Measurements from ENCODE around the gene USP34.
"Not testable (repeated sequence)": the region's sequence is repeated elsewhere in the genome, so short reads cannot be mapped to it uniquely, and the experiment has no call there.

The USP34 gene, protein sequence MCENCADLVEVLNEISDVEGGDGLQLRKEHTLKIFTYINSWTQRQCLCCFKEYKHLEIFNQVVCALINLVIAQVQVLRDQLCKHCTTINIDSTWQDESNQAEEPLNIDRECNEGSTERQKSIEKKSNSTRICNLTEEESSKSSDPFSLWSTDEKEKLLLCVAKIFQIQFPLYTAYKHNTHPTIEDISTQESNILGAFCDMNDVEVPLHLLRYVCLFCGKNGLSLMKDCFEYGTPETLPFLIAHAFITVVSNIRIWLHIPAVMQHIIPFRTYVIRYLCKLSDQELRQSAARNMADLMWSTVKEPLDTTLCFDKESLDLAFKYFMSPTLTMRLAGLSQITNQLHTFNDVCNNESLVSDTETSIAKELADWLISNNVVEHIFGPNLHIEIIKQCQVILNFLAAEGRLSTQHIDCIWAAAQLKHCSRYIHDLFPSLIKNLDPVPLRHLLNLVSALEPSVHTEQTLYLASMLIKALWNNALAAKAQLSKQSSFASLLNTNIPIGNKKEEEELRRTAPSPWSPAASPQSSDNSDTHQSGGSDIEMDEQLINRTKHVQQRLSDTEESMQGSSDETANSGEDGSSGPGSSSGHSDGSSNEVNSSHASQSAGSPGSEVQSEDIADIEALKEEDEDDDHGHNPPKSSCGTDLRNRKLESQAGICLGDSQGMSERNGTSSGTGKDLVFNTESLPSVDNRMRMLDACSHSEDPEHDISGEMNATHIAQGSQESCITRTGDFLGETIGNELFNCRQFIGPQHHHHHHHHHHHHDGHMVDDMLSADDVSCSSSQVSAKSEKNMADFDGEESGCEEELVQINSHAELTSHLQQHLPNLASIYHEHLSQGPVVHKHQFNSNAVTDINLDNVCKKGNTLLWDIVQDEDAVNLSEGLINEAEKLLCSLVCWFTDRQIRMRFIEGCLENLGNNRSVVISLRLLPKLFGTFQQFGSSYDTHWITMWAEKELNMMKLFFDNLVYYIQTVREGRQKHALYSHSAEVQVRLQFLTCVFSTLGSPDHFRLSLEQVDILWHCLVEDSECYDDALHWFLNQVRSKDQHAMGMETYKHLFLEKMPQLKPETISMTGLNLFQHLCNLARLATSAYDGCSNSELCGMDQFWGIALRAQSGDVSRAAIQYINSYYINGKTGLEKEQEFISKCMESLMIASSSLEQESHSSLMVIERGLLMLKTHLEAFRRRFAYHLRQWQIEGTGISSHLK (N-terminal part only)
- total RNA-seq = 288 to 456 (median 368) reads per million in 4 experiments

DNA sequence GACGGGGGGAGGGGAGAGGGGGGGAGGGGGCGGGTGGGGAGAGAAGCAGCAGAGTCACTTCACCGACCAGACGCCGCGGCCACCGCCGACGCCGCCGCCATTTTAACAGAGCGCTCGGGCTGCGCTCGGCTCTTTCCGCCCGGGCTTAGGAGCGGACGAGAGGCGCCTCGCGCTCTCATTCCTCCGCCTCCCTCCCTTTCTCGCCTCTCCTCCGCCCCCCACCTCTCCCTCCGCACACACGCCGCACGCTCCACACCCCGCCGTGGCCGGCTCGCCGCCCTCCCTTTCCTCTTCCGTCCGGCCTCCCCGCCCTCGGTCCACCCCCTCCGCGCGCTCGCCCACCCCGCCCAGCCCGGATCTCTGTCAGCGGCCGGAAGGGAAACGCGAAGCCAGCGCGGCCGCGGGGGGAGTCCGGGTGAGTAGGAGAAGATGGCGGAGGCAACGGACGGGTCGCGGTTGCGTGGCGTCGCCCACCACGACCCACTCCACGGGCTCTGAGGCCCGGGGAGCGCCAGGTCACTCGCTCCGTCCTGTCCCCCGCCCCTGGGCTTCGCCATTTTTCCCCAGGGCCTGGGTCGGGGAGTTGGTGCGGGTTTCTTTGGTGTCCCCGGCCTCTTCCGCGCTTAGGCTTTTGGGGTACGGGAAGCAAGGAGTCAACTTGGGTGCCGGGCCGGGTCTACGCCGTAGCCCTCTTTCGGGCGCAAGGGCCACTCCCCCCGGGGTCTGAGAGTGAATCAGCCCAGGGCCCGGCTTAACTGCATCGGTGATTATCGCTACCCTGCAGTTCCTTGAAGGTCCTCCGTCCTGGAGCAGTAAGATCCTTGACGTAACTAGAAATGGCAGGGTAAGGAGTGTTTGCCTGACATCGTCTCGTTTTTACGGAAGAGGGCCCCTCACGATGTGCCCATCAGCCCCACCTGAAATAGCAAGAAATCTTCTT is at the start of gene USP34:
Gene USP34 (minus strand): TSS at position 123 of the 940 bp plus-strand sequence. CDS start 395 bp downstream, outside the sequence.
- DNase-seq = peak; percentile 83

DNA sequence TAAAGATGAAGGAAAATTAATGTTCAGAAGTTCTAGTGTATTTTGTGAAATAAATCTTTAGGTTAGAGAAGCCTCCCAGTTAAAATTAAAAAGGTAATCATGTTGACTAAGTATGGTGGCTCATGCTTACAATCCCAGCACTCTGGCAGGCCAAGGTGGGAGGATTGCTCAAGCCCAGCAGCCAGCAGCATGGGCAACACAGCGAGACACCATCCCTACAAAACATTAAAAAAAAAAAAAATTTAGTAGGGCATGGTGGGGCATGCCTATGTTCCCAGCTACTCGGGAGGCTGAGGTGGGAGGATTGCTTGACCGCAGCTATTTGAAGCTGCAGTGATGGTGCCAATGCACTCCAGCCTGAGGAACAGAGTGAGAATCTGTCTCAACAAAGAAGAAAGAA is 49.4 kb upstream of the USP34 start:
- no peak for DNase-seq

DNA sequence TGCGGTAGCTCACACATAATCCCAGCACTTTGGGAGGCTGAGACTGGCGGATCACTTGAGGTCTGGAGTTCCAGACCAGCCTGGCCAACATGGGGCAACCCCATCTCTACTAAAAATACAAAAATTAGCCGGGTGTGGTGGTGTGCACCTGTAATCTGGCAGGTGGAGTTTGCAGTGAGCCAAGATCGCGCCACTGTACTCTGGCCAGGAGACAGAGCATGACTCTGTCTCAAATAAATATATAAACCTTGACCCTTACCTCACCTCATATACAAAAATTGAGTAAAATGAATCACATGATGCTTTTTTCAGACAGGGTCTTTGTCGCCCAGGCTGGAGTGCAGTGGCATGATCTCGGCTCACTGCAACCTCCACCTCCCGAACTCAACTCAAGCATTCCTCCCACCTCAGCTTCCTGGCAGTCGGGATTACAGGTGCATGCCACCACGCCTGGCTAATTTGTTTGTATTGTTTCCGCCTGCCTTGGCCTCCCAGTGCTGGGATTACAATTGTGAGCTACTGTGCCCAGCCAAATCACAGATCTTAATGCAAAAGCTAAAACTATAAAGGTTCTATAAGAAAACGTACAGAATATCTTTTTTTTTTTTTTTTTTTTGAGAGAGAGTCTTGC is 42.0 kb upstream of the USP34 start:
- DNase-seq = no peak

DNA sequence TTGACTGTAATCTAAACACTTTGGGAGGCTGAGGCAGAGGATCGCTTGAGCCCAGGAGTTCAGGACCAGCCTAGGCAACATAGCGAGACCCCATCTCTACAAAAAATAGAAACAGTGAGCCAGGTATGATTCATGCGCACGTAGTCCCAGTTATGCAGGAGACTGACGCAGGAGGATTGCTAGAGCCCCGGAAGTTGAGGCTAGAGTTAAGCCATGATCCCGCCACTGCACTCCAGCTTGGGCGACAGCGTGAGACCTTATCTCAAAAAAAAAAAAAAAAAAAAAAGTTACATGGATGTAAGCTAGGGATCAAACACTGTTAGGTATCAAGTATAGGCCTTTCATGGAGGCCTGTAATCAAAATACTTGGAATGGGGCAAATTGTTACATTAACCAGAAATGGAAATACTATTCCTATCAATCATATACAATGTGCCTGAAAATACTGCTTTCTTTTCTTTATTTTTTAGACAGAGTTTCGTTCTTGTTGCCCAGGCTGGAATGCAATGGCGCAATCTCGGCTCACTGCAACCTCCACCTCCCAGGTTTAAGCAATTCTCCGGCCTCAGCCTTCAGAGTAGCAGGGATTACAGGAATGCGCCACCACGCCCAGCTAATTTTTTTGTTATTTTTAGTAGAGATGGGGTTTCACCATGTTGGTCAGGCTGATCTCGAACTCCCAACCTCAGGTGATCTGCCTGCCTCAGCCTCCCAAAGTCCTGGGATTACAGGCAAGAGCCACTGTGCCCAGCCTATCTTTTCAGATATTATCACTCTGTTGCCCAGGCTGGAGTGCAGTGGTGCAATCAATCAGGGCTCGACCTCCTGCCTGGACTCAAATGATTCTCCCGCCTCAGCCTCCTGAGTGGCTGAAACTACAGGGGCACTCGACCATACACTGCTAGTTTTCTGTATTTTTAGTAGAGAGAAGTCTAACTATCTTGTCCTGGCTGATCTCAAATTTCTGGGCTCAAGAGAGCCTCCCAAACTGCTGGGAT is 40.1 kb upstream of the USP34 start:
- no peak for DNase-seq

DNA sequence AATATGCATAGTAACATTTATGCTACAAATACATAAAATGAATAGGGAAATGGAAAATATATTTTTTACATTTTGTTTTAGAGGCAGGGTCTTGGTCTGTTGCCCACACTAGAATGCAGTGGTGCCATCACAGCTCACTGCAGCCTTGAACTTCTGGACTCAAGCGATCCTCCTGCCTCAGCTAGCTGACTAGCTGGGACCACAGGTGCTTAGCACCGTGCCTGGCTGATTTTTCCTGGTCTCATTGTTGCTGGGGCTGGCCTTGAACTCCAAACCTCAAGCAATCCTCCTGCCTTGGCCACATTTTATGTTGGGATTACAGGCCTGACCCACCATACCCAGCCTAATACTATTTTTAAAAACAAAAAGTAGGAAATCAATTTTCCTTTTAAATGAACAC is 34.1 kb upstream of the USP34 start:
- DNase-seq = no peak

DNA sequence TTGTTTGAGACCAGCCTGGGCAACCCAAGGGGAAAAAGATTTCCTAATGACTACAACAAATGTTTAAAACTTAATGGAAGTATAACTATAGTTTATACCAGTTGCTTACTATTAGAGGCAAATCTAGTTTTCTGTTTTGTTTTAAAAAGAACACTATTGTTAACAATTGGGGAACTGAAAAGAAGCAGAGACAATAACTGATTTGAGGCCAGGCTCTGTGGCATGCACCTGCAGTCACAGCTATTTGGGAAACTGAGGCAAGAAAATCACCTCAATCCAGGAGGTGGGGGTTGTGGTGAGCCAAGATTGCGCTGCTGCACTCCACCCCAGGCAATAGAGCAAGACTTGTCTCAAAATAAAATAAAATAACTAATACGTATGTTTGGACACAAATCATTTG is 28.2 kb upstream of the USP34 start:
- DNase-seq = no peak

DNA sequence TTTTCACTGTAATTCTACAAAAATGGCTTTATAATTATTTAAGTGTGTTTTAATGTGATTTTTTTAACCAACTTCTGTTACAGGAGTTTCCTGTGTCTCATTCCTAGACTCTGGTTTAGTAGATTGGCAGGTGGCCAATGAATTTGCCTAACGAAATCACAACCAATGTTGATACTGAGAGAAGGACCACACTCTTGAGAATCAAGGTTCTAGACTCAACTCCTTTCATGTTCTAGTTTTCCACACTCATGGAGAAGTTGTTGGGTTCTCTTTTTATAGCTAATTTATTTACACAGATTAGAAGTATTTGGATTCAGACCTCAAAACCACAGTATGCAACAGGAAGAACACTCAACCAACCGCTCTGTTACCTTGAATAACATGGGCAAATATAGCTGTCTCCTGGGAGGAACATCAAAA is 22.6 kb upstream of the USP34 start:
- DNase-seq = no peak

DNA sequence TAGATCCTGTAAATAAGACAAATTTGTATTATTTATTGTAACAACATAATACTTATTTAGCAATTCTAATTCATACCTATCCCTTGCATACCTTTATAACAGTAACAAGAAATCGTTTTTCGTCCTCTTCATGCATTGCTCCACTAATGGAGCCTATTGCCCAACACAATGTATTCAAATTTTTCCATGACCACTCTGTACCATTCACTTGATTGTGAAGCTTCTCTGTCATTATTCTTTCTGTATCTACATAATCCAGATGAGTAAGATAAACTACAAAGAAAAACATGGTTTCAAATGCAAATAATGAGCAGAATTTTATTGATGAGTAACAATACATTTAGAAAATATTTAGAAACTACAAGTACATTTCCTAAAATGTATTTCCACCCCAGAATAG is 21.6 kb upstream of the USP34 start:
- DNase-seq = no peak

DNA sequence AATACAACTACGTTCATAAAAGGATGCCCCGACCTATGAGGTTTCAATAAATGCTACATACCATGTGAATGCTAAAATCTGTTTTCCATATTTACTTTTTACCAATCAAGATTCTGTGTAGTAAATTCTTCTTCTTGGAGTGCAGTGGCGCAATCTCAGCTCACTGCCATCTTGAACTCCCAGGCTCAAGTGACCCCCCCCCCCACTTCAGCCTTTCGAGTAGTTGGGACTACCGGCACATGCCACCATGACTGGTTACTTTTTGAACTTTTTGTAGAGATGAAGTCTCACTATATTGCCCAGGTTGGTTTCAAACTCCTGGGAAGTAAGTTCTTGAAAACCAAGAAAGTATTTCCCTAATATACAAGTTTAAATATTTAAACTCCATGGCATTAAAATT is 14.4 kb upstream of the USP34 start:
- no peak for DNase-seq

DNA sequence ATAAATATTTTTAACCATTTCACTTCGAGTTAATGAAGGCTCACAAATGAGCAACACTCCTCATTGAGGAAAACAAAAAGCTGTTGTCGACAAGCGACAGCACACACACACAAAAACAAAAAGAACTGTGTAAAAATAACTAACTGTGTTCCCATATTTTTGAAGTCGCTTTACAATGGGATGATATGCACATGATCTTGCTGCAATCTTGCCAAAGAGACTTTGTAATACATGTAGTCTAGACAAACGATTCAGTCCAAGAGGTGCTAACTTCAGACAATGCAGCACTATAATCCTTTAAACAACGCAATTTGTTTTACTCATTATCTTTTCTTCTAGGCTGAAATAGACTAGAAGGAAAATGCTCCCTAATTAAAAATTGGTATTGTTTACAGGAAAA is 7.2 kb upstream of the USP34 start:
- no peak for DNase-seq

DNA sequence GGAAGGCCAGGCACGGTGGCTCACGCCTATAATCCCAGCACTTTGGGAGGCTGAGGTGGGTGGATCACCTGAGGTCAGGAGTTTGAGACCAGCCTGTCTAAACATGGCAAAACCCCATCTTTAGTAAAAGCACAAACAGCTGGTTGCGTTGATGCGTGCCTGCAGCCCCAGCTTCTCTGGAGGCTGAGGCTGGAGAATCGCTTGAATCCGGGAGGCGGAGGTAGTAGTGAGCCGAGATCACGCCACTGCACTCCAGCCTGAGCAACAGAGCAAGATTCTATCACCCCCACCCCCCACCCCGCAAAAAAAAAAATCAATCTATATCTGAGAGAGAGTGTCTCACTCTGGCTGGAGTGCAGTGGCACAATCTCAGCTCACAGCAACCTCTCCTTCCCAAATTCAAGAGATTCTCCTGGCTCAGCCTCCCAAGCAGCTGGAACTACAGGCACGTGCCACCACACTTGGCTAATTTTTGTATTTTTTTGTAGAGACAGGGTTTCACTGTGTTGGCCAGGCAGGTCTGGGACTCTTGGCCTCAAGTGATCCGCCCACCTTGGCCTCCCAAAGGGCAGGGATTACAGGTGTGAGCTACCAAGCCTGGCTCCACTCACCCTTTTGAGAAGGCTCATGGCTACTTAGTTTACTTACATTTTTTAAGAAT is 6.2 kb upstream of the USP34 start:
- not testable (repeated sequence) for DNase-seq

DNA sequence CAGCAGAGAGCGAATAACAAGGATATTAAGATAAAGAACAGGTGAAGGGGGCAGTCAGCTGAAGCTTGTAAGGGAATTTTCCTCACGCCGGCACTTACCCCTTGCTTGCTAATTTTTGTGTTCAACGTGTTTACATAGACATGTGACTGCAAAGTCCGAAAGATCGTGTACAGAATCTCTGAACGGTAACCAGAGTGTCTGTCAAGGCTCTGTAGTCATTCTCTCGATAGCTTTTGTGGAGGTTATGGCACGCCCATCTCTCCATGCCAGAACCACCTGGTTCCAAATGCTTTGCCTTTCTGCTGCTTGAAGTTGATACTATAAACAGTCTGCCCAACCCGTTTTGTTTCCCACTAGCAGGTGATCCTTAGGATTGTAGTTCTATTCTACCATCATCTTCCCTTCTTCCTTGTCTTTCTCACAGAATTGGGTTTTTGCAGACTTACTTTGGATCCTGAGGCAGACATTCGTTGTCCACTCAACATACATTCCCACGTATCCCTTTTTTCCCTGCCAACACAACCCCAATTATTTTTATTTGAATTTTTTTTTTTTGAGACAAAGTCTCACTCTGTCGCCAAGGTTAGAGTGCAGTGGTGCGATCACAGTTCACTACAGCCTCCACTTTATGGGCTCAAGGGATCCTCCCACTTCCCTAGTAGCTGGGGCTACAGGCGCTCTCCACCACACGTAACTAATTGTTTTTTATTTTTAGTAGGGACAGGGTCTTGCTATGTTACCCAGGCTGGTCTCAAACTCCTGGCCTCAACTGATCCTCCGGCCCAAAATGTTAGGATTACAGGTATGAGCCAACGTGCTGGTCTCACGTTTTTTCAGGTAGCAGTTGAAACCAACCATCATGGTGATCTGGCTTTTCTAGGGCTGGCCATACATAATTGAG is 1.3 kb upstream of the USP34 start:
- DNase-seq = no peak

DNA sequence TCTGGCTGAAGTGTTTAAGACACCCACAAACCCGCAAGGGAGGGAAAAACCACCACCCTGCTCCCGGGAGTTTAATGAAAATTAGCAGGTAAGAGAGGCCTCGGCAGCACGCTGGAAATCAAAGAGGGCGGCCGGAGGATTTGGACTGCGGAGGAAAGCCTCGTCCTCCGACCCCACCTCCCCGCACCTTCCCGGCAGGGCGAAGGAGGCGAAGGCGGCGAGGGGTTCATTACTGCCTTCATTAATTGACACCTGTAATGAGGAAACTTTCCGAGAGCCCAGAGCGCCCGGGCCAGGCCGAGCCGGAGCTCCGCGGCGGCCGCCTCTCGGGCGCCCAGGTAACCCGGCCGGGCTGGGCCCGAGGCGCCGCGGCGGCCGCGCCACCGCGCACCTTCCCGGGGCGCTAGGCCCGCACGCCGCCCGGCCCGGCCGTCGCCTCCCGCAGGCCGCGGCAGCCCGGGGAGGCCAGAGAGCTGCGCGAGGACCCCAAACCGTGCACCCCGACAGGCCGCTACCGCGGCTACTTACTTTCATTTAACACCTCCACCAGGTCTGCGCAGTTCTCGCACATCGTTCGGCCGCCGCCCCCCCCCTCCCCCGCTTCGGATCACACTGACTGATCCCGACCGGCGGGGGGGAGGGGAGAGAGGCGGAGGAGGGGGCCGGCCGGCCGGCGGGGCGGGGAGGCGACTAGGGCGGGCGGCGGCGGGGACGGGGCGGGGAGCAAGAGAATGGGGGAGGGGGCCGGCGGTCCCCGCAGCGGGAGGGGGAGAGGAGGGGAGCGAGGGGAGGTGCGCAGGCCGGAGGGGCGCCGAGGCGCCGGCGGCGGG is 550 bp downstream of the USP34 start:
- DNase-seq = peak; percentile 76

DNA sequence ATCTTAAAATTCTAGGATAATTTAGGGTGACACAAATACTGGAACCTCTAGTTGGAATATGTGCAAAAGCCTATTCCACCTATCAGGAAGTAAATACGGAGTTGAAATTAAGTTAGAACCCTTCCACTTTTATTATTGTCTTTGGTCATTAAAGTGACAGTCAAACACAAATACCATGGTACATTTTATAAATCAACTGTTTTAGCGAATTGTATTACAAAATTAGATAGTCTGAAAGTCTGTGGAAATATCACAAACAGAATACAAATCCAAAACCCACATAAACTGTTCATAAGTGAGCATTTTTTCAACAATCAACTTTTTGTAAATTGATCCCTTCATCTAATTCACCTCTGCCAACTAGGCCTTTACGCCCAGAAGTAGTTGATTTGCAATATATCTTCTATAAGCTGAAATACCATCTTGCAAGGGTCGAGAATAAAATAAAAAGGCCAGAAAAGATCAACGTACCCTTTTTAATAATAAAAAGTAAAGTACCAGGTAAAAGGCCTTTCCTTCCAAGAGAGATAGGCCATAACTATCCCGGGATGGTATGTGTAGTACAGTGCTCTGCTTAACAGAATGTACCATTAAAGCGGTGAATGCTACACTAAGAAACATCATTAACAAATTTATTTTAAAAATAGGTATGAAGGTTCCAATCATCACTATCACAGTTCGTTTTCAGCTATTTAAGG is 1.3 kb downstream of the USP34 start:
- DNase-seq = no peak

DNA sequence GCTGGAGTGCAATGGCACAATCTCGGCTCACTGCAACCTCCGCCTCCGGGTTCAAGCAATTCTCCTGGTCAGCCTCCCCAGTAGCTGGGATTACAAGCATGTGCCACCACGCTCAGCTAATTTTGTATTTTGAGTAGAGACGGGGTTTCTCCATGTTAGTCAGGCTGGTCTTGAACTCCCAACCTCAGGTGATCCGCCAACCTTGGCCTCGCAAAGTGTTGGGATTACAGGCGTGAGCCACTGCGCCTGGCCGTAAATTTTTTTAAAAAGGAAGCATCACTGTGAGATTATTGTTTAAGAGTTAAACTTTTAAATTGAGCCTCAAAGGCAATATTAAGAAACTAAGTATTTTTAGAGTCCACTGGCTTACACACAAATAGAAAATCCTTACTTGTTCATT is 2.7 kb downstream of the USP34 start:
- not testable (repeated sequence) for DNase-seq

DNA sequence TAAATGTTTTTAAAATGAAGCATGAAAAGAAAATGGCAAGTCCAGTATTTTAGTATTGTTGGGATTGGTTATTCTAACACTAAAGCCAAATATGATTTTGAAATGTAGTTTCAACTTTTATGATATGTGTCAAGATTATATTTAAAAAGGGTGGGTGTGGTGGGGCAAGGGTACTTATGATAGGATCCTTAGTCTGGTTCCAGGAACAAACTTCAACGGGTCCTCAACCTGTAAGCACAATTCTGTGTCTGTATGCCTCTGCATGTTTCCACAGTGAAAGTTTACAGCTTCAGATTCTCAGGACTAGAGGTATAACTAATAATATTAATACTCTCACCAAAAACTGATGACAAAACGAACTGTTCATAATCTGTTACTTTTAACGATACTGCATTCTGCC is 5.8 kb downstream of the USP34 start:
- no peak for DNase-seq

Data from effector CD8-positive, alpha-beta T cell (primary cell).